Left lung (tissue), 14 donors: ENCODE measurements around the gene ZNF766. TPM values are rescaled to one million over a fixed set of nuclear protein-coding genes. Genes with fewer than 3 reads are reported as not detected.

Source experiments
- ATAC-seq: fragments of 200-7000 bp; cut with Tn5 transposase; one replicate; pipeline ENCODE4 v1.9.1; 2020; ENCODE audit warnings: moderate library complexity
- DNase-seq, 4 donors: peaks; one replicate each; pipeline ENCODE4 v3.0.0-alpha.2; 2013 to 2020
- H3K27ac ChIP-seq, 2 donors: fragments of 200-600 bp; sonication (generic) in 1 of 2; one replicate each; pipeline versions ENCODE4 v1.5.0 to v1.8.0; 2020 to 2021
- H3K27me3 ChIP-seq, 2 donors: fragments of 200-600 bp; sonication (generic) in 1 of 2; one replicate each; pipeline versions ENCODE4 v1.5.0 to v1.8.0; 2020 to 2021
- H3K36me3 ChIP-seq, 2 donors: fragments of 200-600 bp; sonication (generic) in 1 of 2; one replicate each; pipeline versions ENCODE4 v1.5.0 to v1.8.0; 2020 to 2021
- H3K4me1 ChIP-seq, 2 donors: fragments of 200-600 bp; one replicate each; pipeline ENCODE4 v1.8.0; 2021
- H3K4me3 ChIP-seq, 2 donors: fragments of 200-600 bp; sonication (generic) in 1 of 2; one replicate each; pipeline versions ENCODE4 v1.5.0 to v1.8.0; 2020 to 2021; ENCODE audit warnings: mild to moderate bottlenecking in 1 of 2
- H3K9me3 ChIP-seq, 2 donors: fragments of 200-600 bp; sonication (generic) in 1 of 2; one replicate each; pipeline versions ENCODE4 v1.5.0 to v1.8.0; 2020 to 2021
- CTCF ChIP-seq, 2 donors: fragments of 200-600 bp; sonication (generic) in 1 of 2; IDR thresholded peaks; one replicate each; pipeline versions ENCODE4 v1.5.0 to v1.8.0; 2021; ENCODE audit warnings: antibody characterized with exemption in 2 of 2
- intact Hi-C, 2 donors: fragments of 100-400 bp; cut with DNase I; formaldehyde crosslinking; loops; one replicate each; pipeline versions ENCODE4 v1.11.2 to v1.14.2; 2022
- long read RNA-seq, 12 donors: library from polyadenylated mRNA in 2 of 12; unstranded in 2 of 12; transcript quantifications; one replicate each; pipeline ENCODE4 v2.0.0 and lab custom pipeline, GENCODE V29; 2019 to 2026
- polyA plus RNA-seq, 6 donors: library from polyadenylated mRNA; unstranded; fragments of 120-200 nt; gene quantifications; one replicate each; pipeline ENCODE4 v1.2.1, GENCODE V29; 2013; ENCODE audit not compliant: insufficient read length in 6 of 6
- total RNA-seq, 2 donors: library from RNA; stranded (reverse); fragmentation: NEBNext Ultra II Directional; extraction: Animal tissue kit (Norgen Biotek cat#: 25700); gene quantifications; one replicate each; pipeline ENCODE4 v1.2.1, GENCODE V29; 2021
- donor health status: DM: no; HTN: yes; CAD: no.
- donor health status: DM: no; HTN: no; CAD: no.

The ZNF766 gene
- total RNA-seq, result 10 to 100 TPM; 14.1 to 16.1 TPM
- 10 to 100 TPM; 16.4 to 22.8 (median 18.9) TPM for polyA plus RNA-seq
- long read RNA-seq, donor 1, full-length matches to known transcripts, result 9 of 9 reads
- long read RNA-seq, donor 1, partial matches to known transcripts, result 0 of 9 reads
- long read RNA-seq, donor 1, other reads (novel, unspliced or antisense), result 0 of 9 reads
- long read RNA-seq, donor 2, full-length matches to known transcripts, result 3 of 3 reads
- long read RNA-seq, donor 2, partial matches to known transcripts, result 0 of 3 reads
- long read RNA-seq, donor 2, other reads (novel, unspliced or antisense), result 0 of 3 reads
- long read RNA-seq, donor 3, full-length matches to known transcripts, result 5 of 5 reads
- long read RNA-seq, donor 3, partial matches to known transcripts, result 0 of 5 reads
- long read RNA-seq, donor 3, other reads (novel, unspliced or antisense), result 0 of 5 reads
- long read RNA-seq, donor 4, full-length matches to known transcripts, result 3 of 7 reads
- long read RNA-seq, donor 4, partial matches to known transcripts, result 1 of 7 reads
- long read RNA-seq, donor 4, other reads (novel, unspliced or antisense), result 3 of 7 reads
- long read RNA-seq, donor 5, full-length matches to known transcripts, result 4 of 9 reads
- long read RNA-seq, donor 5, partial matches to known transcripts, result 5 of 9 reads
- long read RNA-seq, donor 5, other reads (novel, unspliced or antisense), result 0 of 9 reads
- long read RNA-seq, donor 6, result 0 reads
- long read RNA-seq, donor 7, full-length matches to known transcripts, result 4 of 4 reads
- long read RNA-seq, donor 7, partial matches to known transcripts, result 0 of 4 reads
- long read RNA-seq, donor 7, other reads (novel, unspliced or antisense), result 0 of 4 reads
- long read RNA-seq, donor 8, full-length matches to known transcripts, result 2 of 2 reads
- long read RNA-seq, donor 8, partial matches to known transcripts, result 0 of 2 reads
- long read RNA-seq, donor 8, other reads (novel, unspliced or antisense), result 0 of 2 reads
- long read RNA-seq, donor 9, result 0 reads
- long read RNA-seq, donor 10, full-length matches to known transcripts, result 4 of 5 reads
- long read RNA-seq, donor 10, partial matches to known transcripts, result 0 of 5 reads
- long read RNA-seq, donor 10, other reads (novel, unspliced or antisense), result 1 of 5 reads
- long read RNA-seq, donor 11, result 0 reads
- long read RNA-seq, donor 12, full-length matches to known transcripts, result 2 of 2 reads
- long read RNA-seq, donor 12, partial matches to known transcripts, result 0 of 2 reads
- long read RNA-seq, donor 12, other reads (novel, unspliced or antisense), result 0 of 2 reads

- Histone ChIP-seq H3K4me3 (peak within 1 kb of the TSS; percentile 81 to 90), H3K4me1 (peaks cover 11 to 29% of the 10 kb centered on the region in 2 donors), H3K27me3 (no peaks in the 10 kb centered on the region), H3K27ac (peak within 1 kb of the TSS; percentile 97 to 99), H3K9me3 (peaks cover 0 to 6% of the 10 kb centered on the region in 2 donors), H3K36me3 (peaks cover 0 to 8% of the 10 kb centered on the region in 2 donors)
- intact Hi-C loops, result no loop called here
- TF ChIP-seq CTCF (IDR thresholded peaks at IDR 0.05), result no peak
- peak; percentile 93 to 98 (median 96) for DNase-seq
- peak; percentile 100 for ATAC-seq
Observed at GRCh38 chr19:52269338-52270261, at the start of gene ZNF766. Gene ZNF766 (plus strand): TSS chr19:52269587. CDS start chr19:52269614, 27 bp downstream.

GRCh38 chr19:52219611-52220010 is 49.8 kb upstream of the ZNF766 start:
- no peak for DNase-seq

DNA sequence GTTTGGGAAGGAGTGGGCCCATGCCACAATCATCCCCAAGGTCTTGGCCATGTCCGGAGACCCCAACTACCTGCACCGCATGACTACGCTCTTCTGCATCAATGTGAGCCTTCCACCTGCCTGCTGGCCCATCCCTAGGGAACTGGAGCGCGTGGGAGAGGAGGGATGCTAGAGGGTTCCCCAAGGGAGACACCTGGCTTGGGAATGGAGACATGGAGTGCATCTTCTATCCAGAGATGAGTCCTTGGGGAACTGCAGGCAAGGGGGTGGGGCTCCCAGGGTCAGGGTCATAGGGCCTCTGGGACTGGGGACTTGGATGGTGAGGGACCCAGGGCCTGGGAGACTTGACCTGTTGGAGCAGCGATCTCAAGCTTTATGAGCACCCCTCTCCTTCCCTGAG is 48.4 kb upstream of the ZNF766 start:
- H3K4me3 ChIP-seq, result no peak overlapping the region
- H3K9me3 ChIP-seq, result no peaks in the 10 kb centered on the region
- no peak for DNase-seq
- no peak overlapping the region for H3K27ac ChIP-seq
- intact Hi-C loops, result no loop called here
- TF ChIP-seq CTCF (IDR thresholded peaks at IDR 0.05), result no peak
- H3K27me3 ChIP-seq, result no peaks in the 10 kb centered on the region
- no peak for ATAC-seq
- H3K36me3 ChIP-seq, result peaks cover 6 to 100% of the 10 kb centered on the region in 2 donors
- no peaks in the 10 kb centered on the region for H3K4me1 ChIP-seq

More at GRCh38 chr19:52219611-52220010, 49.8 kb upstream of the ZNF766 start:
- Histone ChIP-seq H3K9me3 (no peaks in the 10 kb centered on the region), H3K36me3 (peaks cover 10 to 100% of the 10 kb centered on the region in 2 donors), H3K27me3 (no peaks in the 10 kb centered on the region), H3K27ac (no peak overlapping the region), H3K4me3 (no peak overlapping the region), H3K4me1 (no peaks in the 10 kb centered on the region)
- ATAC-seq, result no peak
- no peak for TF ChIP-seq CTCF (IDR thresholded peaks at IDR 0.05)
- intact Hi-C loops, result no loop called here

DNA sequence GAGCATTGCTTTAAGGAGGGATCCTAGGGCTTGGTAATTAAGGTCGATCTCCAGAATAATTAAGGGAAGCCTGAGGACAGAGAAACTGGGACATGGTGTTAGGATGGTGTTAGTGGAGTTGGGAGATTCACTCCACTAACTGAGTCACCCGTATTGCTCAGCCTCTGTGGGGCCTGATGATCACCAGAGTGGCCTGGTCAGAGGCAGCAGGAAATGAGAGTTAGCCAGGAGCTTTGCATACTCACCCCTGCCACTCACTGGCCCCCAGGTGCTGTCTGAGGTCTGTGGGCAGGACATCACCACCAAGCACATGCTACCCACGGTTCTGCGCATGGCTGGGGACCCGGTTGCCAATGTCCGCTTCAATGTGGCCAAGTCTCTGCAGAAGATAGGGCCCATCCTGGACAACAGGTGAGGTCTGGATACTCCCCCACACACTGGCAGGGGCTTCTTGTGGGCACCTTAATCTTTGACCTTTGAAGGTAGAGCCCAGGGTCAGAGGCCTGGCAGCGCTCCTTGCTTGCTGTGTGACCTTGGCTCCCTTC is 47.5 kb upstream of the ZNF766 start:
- H3K36me3 ChIP-seq, result peaks cover 6 to 100% of the 10 kb centered on the region in 2 donors
- no peaks in the 10 kb centered on the region for H3K4me1 ChIP-seq
- ATAC-seq (no peak), DNase-seq (no peak)
- H3K4me3 ChIP-seq, result no peak overlapping the region
- H3K27me3 ChIP-seq, result no peaks in the 10 kb centered on the region
- H3K27ac ChIP-seq, result no peak overlapping the region
- TF ChIP-seq CTCF (IDR thresholded peaks at IDR 0.05), result no peak
- H3K9me3 ChIP-seq, result no peaks in the 10 kb centered on the region
- intact Hi-C loops, result no loop called here
